SJCRH30 (cell line): ENCODE results near the gene PTPRZ1. TPM values are rescaled to one million over a fixed set of nuclear protein-coding genes. Genes with fewer than 3 reads are reported as not detected.

Experiments used
- DNase-seq, 2 experiments: peaks; one replicate each; pipeline ENCODE4 v3.0.0-alpha.2; 2015 to 2020
- H3K27ac ChIP-seq: fragments of 250-450 bp; sonication (Bioruptor Pico); 2 replicates; pipeline ENCODE4 v1.5.1; 2020; ENCODE audit warnings: mild to moderate bottlenecking, moderate library complexity
- H3K27me3 ChIP-seq: fragments of 250-450 bp; sonication (Bioruptor Pico); 2 replicates; pipeline ENCODE4 v1.5.1; 2020; ENCODE audit warnings: mild to moderate bottlenecking, moderate library complexity
- H3K36me3 ChIP-seq: fragments of 250-450 bp; sonication (Bioruptor Pico); 2 replicates; pipeline ENCODE4 v1.5.1; 2020; ENCODE audit warnings: mild to moderate bottlenecking, moderate library complexity
- H3K4me1 ChIP-seq: fragments of 250-450 bp; sonication (Bioruptor Pico); 2 replicates; pipeline ENCODE4 v1.5.1; 2020; ENCODE audit warnings: mild to moderate bottlenecking, moderate library complexity
- H3K4me3 ChIP-seq: fragments of 250-450 bp; sonication (Bioruptor Pico); 2 replicates; pipeline ENCODE4 v1.5.1; 2020; ENCODE audit warnings: mild to moderate bottlenecking, moderate library complexity
- H3K9me3 ChIP-seq: fragments of 250-450 bp; sonication (Bioruptor Pico); replicated peaks from 2 replicates; pipeline ENCODE4 v1.5.1; 2020; ENCODE audit warnings: mild to moderate bottlenecking, moderate library complexity
- total RNA-seq: library from RNA; depleted of rRNA; stranded (reverse); fragments of >200 nt; shearing (Covaris generic); gene quantifications from 2 replicates; pipeline ENCODE4 v1.2.3, GENCODE V29; 2014

PTPRZ1 gene
- total RNA-seq, 1 experiment from 2014 or later, result not detected

GRCh38 chr7:122027058-122027457, 154.1 kb downstream of the PTPRZ1 start:
- Histone ChIP-seq H3K36me3 (no peaks in the 10 kb centered on the region), H3K4me3 (no peak overlapping the region), H3K27ac (no peak overlapping the region), H3K4me1 (no peaks in the 10 kb centered on the region), H3K27me3 (no peaks in the 10 kb centered on the region), H3K9me3 (no peaks in the 10 kb centered on the region)
- no peak for DNase-seq

GRCh38 chr7:122033641-122034040, 160.7 kb downstream of the PTPRZ1 start:
- Histone ChIP-seq H3K36me3 (no peaks in the 10 kb centered on the region), H3K27ac (no peak overlapping the region), H3K9me3 (no peaks in the 10 kb centered on the region), H3K4me3 (no peak overlapping the region), H3K4me1 (no peaks in the 10 kb centered on the region), H3K27me3 (no peaks in the 10 kb centered on the region)
- no peak for DNase-seq

GRCh38 chr7:122035876-122036275, 162.9 kb downstream of the PTPRZ1 start:
- Histone ChIP-seq H3K9me3 (no peaks in the 10 kb centered on the region), H3K36me3 (no peaks in the 10 kb centered on the region), H3K27ac (no peak overlapping the region), H3K4me3 (no peak overlapping the region), H3K4me1 (no peaks in the 10 kb centered on the region), H3K27me3 (no peaks in the 10 kb centered on the region)
- no peak for DNase-seq

GRCh38 chr7:122038134-122038533, 165.2 kb downstream of the PTPRZ1 start:
- no peak overlapping the region for H3K4me3 ChIP-seq
- DNase-seq, result no peak
- H3K4me1 ChIP-seq, result no peaks in the 10 kb centered on the region

GRCh38 chr7:122038904-122039303, 165.9 kb downstream of the PTPRZ1 start:
- no peak overlapping the region for H3K4me3 ChIP-seq
- no peaks in the 10 kb centered on the region for H3K9me3 ChIP-seq
- H3K4me1 ChIP-seq, result no peaks in the 10 kb centered on the region
- H3K27ac ChIP-seq, result no peak overlapping the region
- no peaks in the 10 kb centered on the region for H3K36me3 ChIP-seq
- DNase-seq, result no peak
- H3K27me3 ChIP-seq, result no peaks in the 10 kb centered on the region

More at GRCh38 chr7:122038134-122038533, 165.2 kb downstream of the PTPRZ1 start:
- Histone ChIP-seq H3K36me3 (no peaks in the 10 kb centered on the region), H3K27ac (no peak overlapping the region), H3K27me3 (no peaks in the 10 kb centered on the region), H3K9me3 (no peaks in the 10 kb centered on the region)

GRCh38 chr7:122040147-122040546, 167.2 kb downstream of the PTPRZ1 start:
- no peaks in the 10 kb centered on the region for H3K27me3 ChIP-seq
- no peak for DNase-seq
- no peak overlapping the region for H3K4me3 ChIP-seq
- H3K27ac ChIP-seq, result no peak overlapping the region
- no peaks in the 10 kb centered on the region for H3K4me1 ChIP-seq
- no peaks in the 10 kb centered on the region for H3K36me3 ChIP-seq
- H3K9me3 ChIP-seq, result no peaks in the 10 kb centered on the region

GRCh38 chr7:122046402-122046801, 173.4 kb downstream of the PTPRZ1 start:
- no peak for DNase-seq
- Histone ChIP-seq H3K27ac (no peak overlapping the region), H3K36me3 (no peaks in the 10 kb centered on the region; the same call in 1 of the 2 replicates), H3K4me3 (no peak overlapping the region), H3K4me1 (no peaks in the 10 kb centered on the region), H3K27me3 (no peaks in the 10 kb centered on the region), H3K9me3 (no peaks in the 10 kb centered on the region)

- no peak for DNase-seq
- Histone ChIP-seq H3K4me1 (no peaks in the 10 kb centered on the region), H3K36me3 (no peaks in the 10 kb centered on the region; the same call in 1 of the 2 replicates), H3K27me3 (no peaks in the 10 kb centered on the region), H3K4me3 (no peak overlapping the region), H3K9me3 (no peaks in the 10 kb centered on the region), H3K27ac (no peak overlapping the region)
Observed at GRCh38 chr7:122054393-122054792, 181.4 kb downstream of the PTPRZ1 start.

- Histone ChIP-seq H3K27ac (no peak overlapping the region), H3K27me3 (no peaks in the 10 kb centered on the region), H3K4me3 (no peak overlapping the region), H3K4me1 (no peaks in the 10 kb centered on the region), H3K9me3 (no peaks in the 10 kb centered on the region), H3K36me3 (no peaks in the 10 kb centered on the region)
- no peak for DNase-seq
Observed at GRCh38 chr7:122055073-122055472, 182.1 kb downstream of the PTPRZ1 start.

- no peaks in the 10 kb centered on the region for H3K4me1 ChIP-seq
- no peaks in the 10 kb centered on the region for H3K27me3 ChIP-seq
- no peak overlapping the region for H3K27ac ChIP-seq
- DNase-seq, result no peak
- H3K36me3 ChIP-seq, result no peaks in the 10 kb centered on the region
- H3K9me3 ChIP-seq, result no peaks in the 10 kb centered on the region
- H3K4me3 ChIP-seq, result no peak overlapping the region
Observed at GRCh38 chr7:122056977-122057376, 184.0 kb downstream of the PTPRZ1 start.

GRCh38 chr7:122059542-122059941, 186.6 kb downstream of the PTPRZ1 start:
- H3K36me3 ChIP-seq, result no peaks in the 10 kb centered on the region
- no peak overlapping the region for H3K4me3 ChIP-seq
- H3K27me3 ChIP-seq, result no peaks in the 10 kb centered on the region
- H3K9me3 ChIP-seq, result no peaks in the 10 kb centered on the region
- no peak for DNase-seq
- H3K27ac ChIP-seq, result no peak overlapping the region
- no peaks in the 10 kb centered on the region for H3K4me1 ChIP-seq

- no peaks in the 10 kb centered on the region; the same call in 1 of the 2 replicates for H3K27me3 ChIP-seq
- H3K4me1 ChIP-seq, result no peaks in the 10 kb centered on the region
- no peaks in the 10 kb centered on the region for H3K36me3 ChIP-seq
- no peak overlapping the region for H3K27ac ChIP-seq
- no peak overlapping the region for H3K4me3 ChIP-seq
- DNase-seq, result no peak
- H3K9me3 ChIP-seq, result no peaks in the 10 kb centered on the region
Observed at GRCh38 chr7:122063146-122063545, 190.2 kb downstream of the PTPRZ1 start.

- no peaks in the 10 kb centered on the region for H3K9me3 ChIP-seq
- no peaks in the 10 kb centered on the region for H3K4me1 ChIP-seq
- no peak overlapping the region for H3K27ac ChIP-seq
- no peak overlapping the region for H3K4me3 ChIP-seq
- no peaks in the 10 kb centered on the region; the same call in 1 of the 2 replicates for H3K27me3 ChIP-seq
- no peak for DNase-seq
- H3K36me3 ChIP-seq, result no peaks in the 10 kb centered on the region
Observed at GRCh38 chr7:122064971-122065370, 192.0 kb downstream of the PTPRZ1 start.

GRCh38 chr7:122067077-122067476, 194.1 kb downstream of the PTPRZ1 start:
- Histone ChIP-seq H3K4me3 (no peak overlapping the region), H3K9me3 (no peaks in the 10 kb centered on the region; the same call in 1 of the 2 replicates), H3K4me1 (no peaks in the 10 kb centered on the region), H3K36me3 (no peaks in the 10 kb centered on the region), H3K27me3 (no peaks in the 10 kb centered on the region; the same call in 1 of the 2 replicates), H3K27ac (no peak overlapping the region)
- DNase-seq, result peak in 1 of 2 experiments; percentile 23

GRCh38 chr7:122068046-122068445, 195.1 kb downstream of the PTPRZ1 start:
- no peaks in the 10 kb centered on the region; the same call in 1 of the 2 replicates for H3K9me3 ChIP-seq
- DNase-seq, result no peak
- H3K27ac ChIP-seq, result no peak overlapping the region
- H3K27me3 ChIP-seq, result no peaks in the 10 kb centered on the region; the same call in 1 of the 2 replicates
- no peaks in the 10 kb centered on the region for H3K36me3 ChIP-seq
- H3K4me3 ChIP-seq, result no peak overlapping the region
- H3K4me1 ChIP-seq, result no peaks in the 10 kb centered on the region

GRCh38 chr7:122068999-122069398, 196.0 kb downstream of the PTPRZ1 start:
- Histone ChIP-seq H3K9me3 (no peaks in the 10 kb centered on the region; the same call in 1 of the 2 replicates), H3K4me1 (no peaks in the 10 kb centered on the region), H3K27me3 (no peaks in the 10 kb centered on the region; the same call in 1 of the 2 replicates), H3K36me3 (peaks cover 3% of the 10 kb centered on the region), H3K4me3 (no peak overlapping the region), H3K27ac (no peak overlapping the region)
- DNase-seq, result no peak
